ENCODE results near the gene BAIAP3. TPM values are rescaled to one million over a fixed set of nuclear protein-coding genes. Genes with fewer than 3 reads are reported as not detected.

BAIAP3 gene
- total and polyA plus RNA-seq, 10 donors, result 2.7 to 15.7 (median 6.3) TPM

- Histone ChIP-seq H3K27me3 (replicated peaks in 1 of 7) (peaks cover 0 to 9% (median 0%) of the 10 kb centered on the region in 7 donors), H3K27ac (peak overlapping the region in 5 of 8 donors; percentile 16 to 79 (median 57)), H3K4me1 (peaks cover 4 to 39% (median 26%) of the 10 kb centered on the region in 6 donors), H3K36me3 (peaks cover 0 to 8% (median 5%) of the 10 kb centered on the region in 6 donors), H3K9me3 (no peaks in the 10 kb centered on the region), H3K4me3 (peak overlapping the region in 7 of 8 donors; percentile 12 to 69 (median 38))
- TF ChIP-seq, protein P1, sequence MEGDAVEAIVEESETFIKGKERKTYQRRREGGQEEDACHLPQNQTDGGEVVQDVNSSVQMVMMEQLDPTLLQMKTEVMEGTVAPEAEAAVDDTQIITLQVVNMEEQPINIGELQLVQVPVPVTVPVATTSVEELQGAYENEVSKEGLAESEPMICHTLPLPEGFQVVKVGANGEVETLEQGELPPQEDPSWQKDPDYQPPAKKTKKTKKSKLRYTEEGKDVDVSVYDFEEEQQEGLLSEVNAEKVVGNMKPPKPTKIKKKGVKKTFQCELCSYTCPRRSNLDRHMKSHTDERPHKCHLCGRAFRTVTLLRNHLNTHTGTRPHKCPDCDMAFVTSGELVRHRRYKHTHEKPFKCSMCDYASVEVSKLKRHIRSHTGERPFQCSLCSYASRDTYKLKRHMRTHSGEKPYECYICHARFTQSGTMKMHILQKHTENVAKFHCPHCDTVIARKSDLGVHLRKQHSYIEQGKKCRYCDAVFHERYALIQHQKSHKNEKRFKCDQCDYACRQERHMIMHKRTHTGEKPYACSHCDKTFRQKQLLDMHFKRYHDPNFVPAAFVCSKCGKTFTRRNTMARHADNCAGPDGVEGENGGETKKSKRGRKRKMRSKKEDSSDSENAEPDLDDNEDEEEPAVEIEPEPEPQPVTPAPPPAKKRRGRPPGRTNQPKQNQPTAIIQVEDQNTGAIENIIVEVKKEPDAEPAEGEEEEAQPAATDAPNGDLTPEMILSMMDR (IDR thresholded peaks at IDR 0.05 in 8 of 11, conservative IDR thresholded peaks at IDR 0.05 in 3 of 11), result peak in 3 of 11 experiments; percentile 30 to 39 (median 34)
- TF ChIP-seq POLR2A (IDR thresholded peaks at IDR 0.05) (no peak), POLR2AphosphoS5 (IDR thresholded peaks at IDR 0.05) (peak; percentile 26 to 75 (median 68))
- WGBS, 5 donors, result 3 to 7% (median 4%) methylated on average over 34 to 49 of the region's 49 CpGs
- intact Hi-C loops (cut with DNase I; ENCODE audit: low total_unique reads), result no loop called here
- peak; percentile 98 for DNase-seq
These were observed 9.3 kb downstream of the BAIAP3 start for GRCh38 chr16:1342526-1343427.

- Histone ChIP-seq H3K27ac (peak overlapping the region in 3 of 8 donors; percentile 18 to 79 (median 63)), H3K27me3 (replicated peaks in 1 of 7) (peaks cover 0 to under 1% (median 0%) of the 10 kb centered on the region in 7 donors), H3K4me1 (peaks cover 4 to 37% (median 24%) of the 10 kb centered on the region in 6 donors), H3K36me3 (peaks cover 0 to 16% (median 13%) of the 10 kb centered on the region in 6 donors), H3K4me3 (peak overlapping the region in 5 of 8 donors; percentile 13 to 69 (median 38)), H3K9me3 (no peaks in the 10 kb centered on the region)
- no peak for DNase-seq
- TF ChIP-seq POLR2AphosphoS5 (IDR thresholded peaks at IDR 0.05) (no peak), POLR2A (IDR thresholded peaks at IDR 0.05) (no peak)
- TF ChIP-seq, protein P1 (IDR thresholded peaks at IDR 0.05 in 8 of 11, conservative IDR thresholded peaks at IDR 0.05 in 3 of 11), result no peak
- intact Hi-C loops (cut with DNase I; ENCODE audit: low total_unique reads), result no loop called here
- 54 to 65% (median 58%) methylated on average over 27 to 44 of the region's 44 CpGs for WGBS, 5 donors
These were observed 10.2 kb downstream of the BAIAP3 start for GRCh38 chr16:1343428-1344242.

DNA sequence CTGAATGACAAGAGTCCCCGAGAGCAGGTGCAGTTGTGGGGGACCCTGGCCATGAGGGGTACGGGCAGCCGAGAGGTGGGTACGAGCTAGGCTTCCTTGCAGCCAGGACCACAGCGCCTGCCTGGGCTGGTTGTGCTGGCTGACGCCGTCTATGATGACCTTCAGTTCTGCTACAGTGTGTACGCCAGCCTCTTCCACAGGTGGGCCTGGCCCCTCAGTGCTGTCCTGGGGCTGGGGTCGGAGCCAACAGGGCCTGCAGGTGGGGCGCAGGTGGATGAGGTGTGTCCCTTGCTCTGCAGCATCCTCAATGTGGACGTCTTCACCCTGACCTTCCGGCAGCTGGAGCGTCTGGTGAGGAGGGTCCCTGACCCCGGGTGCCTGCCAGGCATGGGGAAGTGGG lies 11.1 kb downstream of the BAIAP3 start:
- Histone ChIP-seq H3K4me1 (peaks cover 4 to 38% (median 24%) of the 10 kb centered on the region in 6 donors), H3K36me3 (peaks cover 0 to 25% (median 22%) of the 10 kb centered on the region in 6 donors), H3K4me3 (no peak overlapping the region), H3K27ac (no peak overlapping the region), H3K27me3 (replicated peaks in 1 of 7) (no peaks in the 10 kb centered on the region), H3K9me3 (no peaks in the 10 kb centered on the region)
- TF ChIP-seq POLR2AphosphoS5 (IDR thresholded peaks at IDR 0.05) (no peak), POLR2A (IDR thresholded peaks at IDR 0.05) (no peak)
- TF ChIP-seq, protein P1 (IDR thresholded peaks at IDR 0.05 in 8 of 11, conservative IDR thresholded peaks at IDR 0.05 in 3 of 11), result no peak
- DNase-seq, result no peak
- 86 to 92% (median 90%) methylated on average over 5 to 14 of the region's 14 CpGs for WGBS, 5 donors
- intact Hi-C loops (cut with DNase I; ENCODE audit: low total_unique reads), result no loop called here
